Glomerular endothelial cell (primary cell): Measurements from ENCODE around the gene IRF2BP2. TPM values are rescaled to one million over a fixed set of nuclear protein-coding genes. Genes with fewer than 3 reads are reported as not detected.

Experiments
- DNase-seq: peaks from one replicate; pipeline ENCODE4 v3.0.0-alpha.2; 2011; ENCODE audit warnings: low read depth, low spot score; ENCODE audit errors: extremely low read depth
- total RNA-seq: library from RNA; depleted of rRNA; stranded (reverse); fragments of >200 nt; gene quantifications from 2 replicates; pipeline ENCODE4 v1.2.3, GENCODE V29; 2015

Gene IRF2BP2
- total RNA-seq, 1 donor from 2014 or later: 105 TPM

GRCh38 chr1:234614081-234614489, 4.1 kb upstream of the IRF2BP2 start:
- no peak for DNase-seq

GRCh38 chr1:234613128-234613875, 3.3 kb upstream of the IRF2BP2 start:
- DNase-seq: no peak

- no peak for DNase-seq
Measured at GRCh38 chr1:234612352-234613127, 2.6 kb upstream of the IRF2BP2 start.

GRCh38 chr1:234611847-234612351, 1.9 kb upstream of the IRF2BP2 start:
- no peak for DNase-seq

- DNase-seq: no peak
Measured at GRCh38 chr1:234611225-234611846, 1.4 kb upstream of the IRF2BP2 start.

GRCh38 chr1:234610666-234611224, 767 bp upstream of the IRF2BP2 start:
- no peak for DNase-seq

- DNase-seq: no peak
Measured at GRCh38 chr1:234609691-234610042, 311 bp downstream of the IRF2BP2 start.

- DNase-seq: no peak
Measured at GRCh38 chr1:234608911-234609690, 877 bp downstream of the IRF2BP2 start.

- DNase-seq: no peak
Measured at GRCh38 chr1:234608025-234608910, 1.7 kb downstream of the IRF2BP2 start.

- no peak for DNase-seq
Measured at GRCh38 chr1:234607109-234608024, 2.6 kb downstream of the IRF2BP2 start.

- no peak for DNase-seq
Measured at GRCh38 chr1:234606784-234607108, 3.2 kb downstream of the IRF2BP2 start.

GRCh38 chr1:234605983-234606783, 3.8 kb downstream of the IRF2BP2 start:
- no peak for DNase-seq

GRCh38 chr1:234605399-234605982, 4.5 kb downstream of the IRF2BP2 start:
- no peak for DNase-seq

GRCh38 chr1:234604495-234605398, 5.2 kb downstream of the IRF2BP2 start:
- DNase-seq: no peak

- no peak for DNase-seq
Measured at GRCh38 chr1:234603221-234604204, 6.5 kb downstream of the IRF2BP2 start.
